H1 (cell line): ENCODE data around the gene RNF8. TPM values are rescaled to one million over a fixed set of nuclear protein-coding genes. Genes with fewer than 3 reads are reported as not detected.

ENCODE experiments used
- EP300 ChIP-seq, 2 experiments: IDR thresholded peaks; 1 replicate in 1 of 2; 2 replicates in 1 of 2; pipeline ENCODE4 v1.6.1; 2011 to 2012; ENCODE audit warnings: low read depth in 2 of 2, low read length in 2 of 2, mild to moderate bottlenecking in 2 of 2, borderline replicate concordance in 1 of 2, inconsistent platforms in 1 of 2, moderate library complexity in 1 of 2
- polyA plus RNA-seq, 7 experiments: library from polyadenylated mRNA; depleted of rRNA in 3 of 7; stranded (reverse) in 5 of 7; unstranded in 2 of 7; fragments of >200 nt in 5 of 7; fragments of 200-250 nt in 2 of 7; gene quantifications; 1 replicate in 5 of 7; 2 replicates in 1 of 7; 4 replicates in 1 of 7; pipeline versions ENCODE4 v1.2.1 to v1.2.3, GENCODE V29; 2011 to 2013; ENCODE audit warnings: missing spikeins in 2 of 7, mixed read lengths in 2 of 7
- total RNA-seq: library from RNA; stranded (reverse); fragmentation: NEBNext Ultra II Directional; extraction: Animal tissue kit (Norgen Biotek cat#: 25700); gene quantifications from 2 replicates; pipeline ENCODE4 v1.2.1, GENCODE V29; 2021

The RNF8 gene
- total and polyA plus RNA-seq, 2 of the 8 experiments (the other 6 are each of a cell fraction or from before 2014, with no cell fraction given): 20.3 to 44.7 TPM

- no peak for TF ChIP-seq EP300 (IDR thresholded peaks at IDR 0.05; ENCODE audit: borderline replicate concordance in 1 of 2, low read depth in 2 of 2, low read length in 2 of 2)
Measured at GRCh38 chr6:37305841-37306425, 47.9 kb upstream of the RNF8 start (continued).
